Renal cortex interstitium (tissue), 11 donors: ENCODE results near the gene THSD7B. TPM values are rescaled to one million over a fixed set of nuclear protein-coding genes. Genes with fewer than 3 reads are reported as not detected.
"Not testable (repeated sequence)": the region's sequence is repeated elsewhere in the genome, so short reads cannot be mapped to it uniquely, and the experiment has no call there.

Experiments used
- DNase-seq, 11 donors: peaks; one replicate each; pipeline ENCODE4 v3.0.0-alpha.2; 2013; ENCODE audit warnings: low read depth in 9 of 11, low spot score in 4 of 11; ENCODE audit errors: extremely low read depth in 1 of 11
- polyA plus RNA-seq, 3 donors: library from polyadenylated mRNA; unstranded; fragments of 120-200 nt; gene quantifications; one replicate each; pipeline ENCODE4 v1.2.1, GENCODE V29; 2013; ENCODE audit not compliant: insufficient read length in 3 of 3

The THSD7B gene
- polyA plus RNA-seq, 3 donors = 2.5 to 5.6 (median 2.9) TPM

- DNase-seq = no peak
These were observed 924.2 kb downstream of the THSD7B start for GRCh38 chr2:137689549-137689948.

GRCh38 chr2:137693534-137693933 is 928.2 kb downstream of the THSD7B start:
- DNase-seq = no peak

- DNase-seq = no peak
These were observed 931.6 kb downstream of the THSD7B start for GRCh38 chr2:137696916-137697315.

GRCh38 chr2:137700250-137700649 is 934.9 kb downstream of the THSD7B start:
- not testable (repeated sequence) for DNase-seq

GRCh38 chr2:137700681-137701080 is 935.3 kb downstream of the THSD7B start:
- DNase-seq = no peak

- no peak for DNase-seq
These were observed 940.0 kb downstream of the THSD7B start for GRCh38 chr2:137705296-137705695.

- DNase-seq = peak in 3 of 11 donors; percentile 3 to 4 (median 3)
These were observed 941.7 kb downstream of the THSD7B start for GRCh38 chr2:137706786-137707613.

- no peak for DNase-seq
These were observed 943.0 kb downstream of the THSD7B start for GRCh38 chr2:137708311-137708710.

- DNase-seq = no peak
These were observed 950.4 kb downstream of the THSD7B start for GRCh38 chr2:137715731-137716191.

- no peak for DNase-seq
These were observed 953.4 kb downstream of the THSD7B start for GRCh38 chr2:137718786-137719185.

- DNase-seq = no peak
These were observed 956.4 kb downstream of the THSD7B start for GRCh38 chr2:137721733-137722132.

- DNase-seq = no peak
These were observed 959.6 kb downstream of the THSD7B start for GRCh38 chr2:137724912-137725311.
